DMS114 treated with DMSO at 0.1 percent for 48 hours (cell line): ENCODE results near the gene DIRAS2.
A peak's percentile ranks its signal among the peaks of the same experiment; 100 is the strongest.
"Not testable (repeated sequence)": the region's sequence is repeated elsewhere in the genome, so short reads cannot be mapped to it uniquely, and the experiment has no call there.

Source experiments
- DNase-seq: peaks from one replicate; lab custom pipeline; 2025; ENCODE audit not compliant: unreplicated experiment; lab: John Stamatoyannopoulos, UW

Gene DIRAS2

GRCh38 chr9:90642570-90643539, at the start of gene DIRAS2:
Gene DIRAS2, minus strand, starts transcription at chr9:90642824. Its CDS starts 28,997 bp downstream, at chr9:90613827.
- DNase-seq, result peak; percentile 44

DNA sequence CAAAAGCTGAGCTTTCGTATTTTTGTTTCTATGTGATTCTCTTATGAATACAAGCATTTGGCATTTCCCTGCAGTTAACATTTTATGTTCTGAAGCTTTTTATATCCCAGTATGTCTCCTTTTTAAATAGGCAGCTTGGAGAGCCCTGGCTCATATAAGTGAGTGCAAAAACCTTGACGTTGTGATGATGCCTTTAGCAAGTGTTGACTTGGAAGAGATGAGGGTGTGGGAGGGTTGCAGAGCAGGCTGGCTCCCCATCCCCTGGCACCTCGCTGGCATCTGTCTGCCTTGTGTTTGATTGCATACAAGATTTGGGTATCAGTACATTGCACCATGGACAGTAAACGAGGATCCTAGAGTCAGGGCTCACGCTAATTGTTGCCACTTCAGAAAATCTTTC, 42.1 kb upstream of the DIRAS2 start:
- no peak for DNase-seq

DNA sequence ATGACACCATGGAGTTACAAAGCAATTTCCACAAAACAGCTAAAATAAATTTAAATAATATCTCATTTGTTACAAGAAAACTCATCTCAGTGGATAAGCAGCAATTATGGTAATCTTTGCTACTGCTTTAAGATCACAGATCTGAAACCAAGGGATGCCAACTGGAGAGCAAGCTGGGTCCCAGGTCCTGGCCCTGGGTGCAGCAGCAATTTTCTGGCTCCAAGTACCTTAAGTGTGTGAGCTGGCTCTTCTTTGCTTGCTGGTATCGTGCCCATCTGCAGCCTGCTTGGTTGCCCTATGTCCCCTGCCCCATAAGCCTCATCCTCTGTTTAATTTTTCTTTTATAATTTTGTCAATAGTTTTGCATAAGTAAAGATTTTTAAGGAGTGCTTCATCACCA, 41.5 kb upstream of the DIRAS2 start:
- DNase-seq, result no peak

- DNase-seq, result no peak
Measured at GRCh38 chr9:90680534-90680933, 37.9 kb upstream of the DIRAS2 start.

GRCh38 chr9:90665072-90665471, 22.4 kb upstream of the DIRAS2 start:
- no peak for DNase-seq

DNA sequence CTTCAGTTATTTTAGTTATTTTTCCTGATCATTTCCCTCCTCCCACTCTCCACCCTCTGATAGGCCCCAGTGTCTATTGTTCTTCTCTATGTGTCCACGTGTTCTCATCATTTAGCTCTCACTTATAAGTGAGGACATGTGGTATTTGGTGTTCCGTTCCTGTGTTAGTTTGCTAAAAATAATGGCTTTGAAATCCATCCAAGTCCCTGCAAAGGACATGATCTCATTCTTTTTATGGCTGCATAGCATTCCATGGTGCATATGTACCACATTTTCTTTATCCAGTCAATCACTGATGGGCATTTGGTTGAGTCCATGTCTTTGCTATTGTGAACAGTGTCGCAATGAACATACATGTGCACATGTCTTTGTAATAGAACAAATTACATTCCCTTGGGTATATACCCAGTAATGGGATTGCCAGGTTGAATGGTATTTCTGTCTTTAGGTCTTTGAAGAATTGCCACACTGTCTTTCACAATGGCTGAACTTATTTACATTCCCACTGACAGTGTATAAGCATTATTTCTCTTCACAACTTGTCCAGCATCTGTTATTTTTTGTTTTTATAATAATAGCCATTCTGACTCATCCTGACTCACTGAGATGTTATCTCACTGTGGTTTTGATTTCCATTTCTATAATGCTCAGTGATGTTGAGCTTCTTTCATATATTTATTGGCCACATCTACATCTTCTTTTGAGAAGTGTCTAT, 17.2 kb upstream of the DIRAS2 start:
- DNase-seq, result no peak

GRCh38 chr9:90658783-90659182, 16.2 kb upstream of the DIRAS2 start:
- no peak for DNase-seq

DNA sequence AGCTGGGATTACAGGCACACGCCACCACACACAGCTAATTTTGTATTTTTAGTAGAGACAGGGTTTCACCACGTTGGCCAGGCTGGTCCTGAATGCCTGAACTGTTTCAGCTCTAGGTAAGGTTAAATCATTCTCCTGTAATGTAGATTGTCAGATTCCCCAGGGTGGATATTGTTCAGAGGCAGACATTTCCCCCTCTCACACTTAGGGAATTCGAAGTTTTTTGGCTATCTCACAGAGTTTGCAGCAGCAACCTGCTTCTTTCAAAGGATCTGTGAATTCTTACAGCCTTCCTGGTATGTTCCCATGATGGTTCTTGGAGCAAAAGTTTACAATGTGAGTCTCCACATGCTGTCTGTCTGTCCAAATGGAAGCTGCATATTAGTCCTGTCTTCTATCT, 15.6 kb upstream of the DIRAS2 start:
- no peak for DNase-seq

GRCh38 chr9:90656876-90657275, 14.3 kb upstream of the DIRAS2 start:
- DNase-seq, result not testable (repeated sequence)

GRCh38 chr9:90651246-90651645, 8.6 kb upstream of the DIRAS2 start:
- no peak for DNase-seq

- no peak for DNase-seq
Measured at GRCh38 chr9:90647843-90648242, 5.2 kb upstream of the DIRAS2 start.

GRCh38 chr9:90645721-90646120, 3.1 kb upstream of the DIRAS2 start:
- no peak for DNase-seq

DNA sequence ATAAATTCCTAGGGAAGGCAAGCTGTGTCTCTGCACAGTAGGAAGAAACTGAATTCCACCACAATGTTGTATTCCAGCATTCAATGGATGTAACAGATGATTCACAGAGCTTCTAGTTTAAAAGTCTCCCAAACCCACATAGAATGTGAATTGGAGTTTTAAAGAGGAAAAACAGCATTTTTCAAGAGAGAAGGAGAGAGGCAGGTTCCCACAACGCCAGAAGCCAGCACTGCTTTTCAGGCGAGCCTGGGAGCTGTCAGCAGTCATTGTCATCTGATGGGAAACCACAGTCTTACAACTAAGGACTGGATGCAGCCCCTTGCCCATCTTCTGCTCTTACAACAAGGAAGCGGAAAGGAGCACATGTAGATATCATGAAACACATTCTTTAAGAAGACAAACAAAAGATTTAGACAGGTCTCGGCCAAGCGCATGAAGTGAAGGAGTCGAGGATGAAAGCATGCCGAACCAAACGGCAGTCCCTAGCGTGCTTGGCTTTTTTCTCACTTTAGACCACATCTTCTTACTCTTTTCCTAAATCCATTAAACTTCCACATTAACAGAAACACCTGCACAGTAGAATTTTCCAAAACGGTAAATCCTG, 638 bp downstream of the DIRAS2 start:
- DNase-seq, result no peak

- no peak for DNase-seq
Measured at GRCh38 chr9:90641086-90641485, 1.5 kb downstream of the DIRAS2 start.

GRCh38 chr9:90640361-90640760, 2.3 kb downstream of the DIRAS2 start:
- no peak for DNase-seq

- no peak for DNase-seq
Measured at GRCh38 chr9:90637626-90638025, 5.0 kb downstream of the DIRAS2 start.

- no peak for DNase-seq
Measured at GRCh38 chr9:90632647-90633207, 9.9 kb downstream of the DIRAS2 start.

GRCh38 chr9:90631964-90632363, 10.7 kb downstream of the DIRAS2 start:
- DNase-seq, result no peak

- no peak for DNase-seq
Measured at GRCh38 chr9:90629991-90630390, 12.6 kb downstream of the DIRAS2 start.

GRCh38 chr9:90629354-90629753, 13.3 kb downstream of the DIRAS2 start:
- no peak for DNase-seq

DNA sequence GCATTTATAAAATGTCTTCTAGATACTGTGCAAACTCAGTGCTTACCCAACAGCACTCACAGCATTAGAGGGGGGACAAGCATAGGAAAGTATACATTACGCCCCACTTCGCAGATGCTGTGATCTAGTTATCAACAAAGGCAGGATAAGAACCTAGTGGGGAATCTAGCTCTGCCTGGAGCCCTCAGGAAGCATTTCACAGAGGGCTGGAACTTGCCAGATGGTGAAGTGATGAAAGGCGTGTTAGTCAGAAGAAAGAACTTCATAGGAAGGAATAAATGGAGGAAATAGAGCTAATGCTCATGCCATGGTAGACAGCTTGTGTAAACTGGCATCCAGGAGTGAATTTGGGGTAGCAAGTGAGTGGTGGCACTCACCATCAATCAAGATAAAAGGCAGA, 25.8 kb downstream of the DIRAS2 start:
- DNase-seq, result no peak
